Stimulated activated CD4-positive, alpha-beta T cell treated with anti-CD3 and anti-CD28 coated beads, Interleukin-2, amount 100 ng/mL, for 4 hours (primary cell): Measurements from ENCODE around the gene MARF1.
"Not testable (repeated sequence)": the region's sequence is repeated elsewhere in the genome, so short reads cannot be mapped to it uniquely, and the experiment has no call there.

Experiments
- DNase-seq: peaks from one replicate; pipeline ENCODE4 v3.0.0-alpha.2; 2020; ENCODE audit warnings: low read depth

The MARF1 gene

GRCh38 chr16:15618392-15618791 lies 24.6 kb downstream of the MARF1 start:
- no peak for DNase-seq

- no peak for DNase-seq
Measured at GRCh38 chr16:15617901-15618300, 25.1 kb downstream of the MARF1 start.

GRCh38 chr16:15616475-15617165 lies 26.3 kb downstream of the MARF1 start:
- DNase-seq: no peak

- no peak for DNase-seq
Measured at GRCh38 chr16:15616012-15616411, 26.9 kb downstream of the MARF1 start.

- no peak for DNase-seq
Measured at GRCh38 chr16:15613676-15614075, 29.3 kb downstream of the MARF1 start.

- DNase-seq: no peak
Measured at GRCh38 chr16:15611610-15612009, 31.3 kb downstream of the MARF1 start.

- no peak for DNase-seq
Measured at GRCh38 chr16:15610369-15610871, 32.5 kb downstream of the MARF1 start.

GRCh38 chr16:15609286-15609649 lies 33.7 kb downstream of the MARF1 start:
- no peak for DNase-seq

GRCh38 chr16:15608398-15609285 lies 34.3 kb downstream of the MARF1 start:
- no peak for DNase-seq

- DNase-seq: no peak
Measured at GRCh38 chr16:15607700-15608396, 35.1 kb downstream of the MARF1 start.

- not testable (repeated sequence) for DNase-seq
Measured at GRCh38 chr16:15607221-15607699, 35.7 kb downstream of the MARF1 start.

GRCh38 chr16:15606518-15607220 lies 36.3 kb downstream of the MARF1 start:
- DNase-seq: no peak

- DNase-seq: no peak
Measured at GRCh38 chr16:15605839-15606517, 37.0 kb downstream of the MARF1 start.

- no peak for DNase-seq
Measured at GRCh38 chr16:15604460-15605440, 38.2 kb downstream of the MARF1 start.

- DNase-seq: no peak
Measured at GRCh38 chr16:15602285-15603044, 40.5 kb downstream of the MARF1 start.

GRCh38 chr16:15601212-15601879 lies 41.6 kb downstream of the MARF1 start:
- no peak for DNase-seq

GRCh38 chr16:15599303-15600070 lies 43.5 kb downstream of the MARF1 start:
- DNase-seq: no peak

- DNase-seq: no peak
Measured at GRCh38 chr16:15598648-15599190, 44.2 kb downstream of the MARF1 start.
